ENCODE results near the gene OR8D1.

Gene OR8D1

GRCh38 chr11:124313849-124314248 lies at the start of gene OR8D1:
OR8D1 (minus strand) TSS chr11:124313949; CDS start chr11:124310766, 3,183 bp downstream.
- CTCF ChIA-PET = no interaction called here
- H3K27ac Mint-ChIP-seq = no peak within 1 kb of the TSS
- no peaks in the 10 kb centered on the region for H3K27me3 Mint-ChIP-seq

GRCh38 chr11:124359566-124359965 lies 45.8 kb upstream of the OR8D1 start:
- Mint-ChIP-seq H3K27me3 (no peaks in the 10 kb centered on the region), H3K36me3 (no peaks in the 10 kb centered on the region), H3K4me3 (no peak overlapping the region), H3K27ac (no peak overlapping the region), H3K9me3 (no peaks in the 10 kb centered on the region), H3K4me1 (no peaks in the 10 kb centered on the region)
- DNase-seq = no peak
- CTCF ChIA-PET = no interaction called here

More at GRCh38 chr11:124313849-124314248, at the start of gene OR8D1:
- Mint-ChIP-seq H3K4me1 (no peaks in the 10 kb centered on the region), H3K36me3 (no peaks in the 10 kb centered on the region), H3K9me3 (no peaks in the 10 kb centered on the region), H3K4me3 (no peak within 1 kb of the TSS)
- no peak for DNase-seq

- H3K9me3 Mint-ChIP-seq = no peaks in the 10 kb centered on the region
- no peak overlapping the region for H3K27ac Mint-ChIP-seq
- no peak for DNase-seq
- no peaks in the 10 kb centered on the region for H3K36me3 Mint-ChIP-seq
- H3K4me3 Mint-ChIP-seq = no peak overlapping the region
- no peaks in the 10 kb centered on the region for H3K27me3 Mint-ChIP-seq
- no peaks in the 10 kb centered on the region for H3K4me1 Mint-ChIP-seq
- CTCF ChIA-PET = no interaction called here
These were observed 32.7 kb upstream of the OR8D1 start for GRCh38 chr11:124346311-124346955.

GRCh38 chr11:124344346-124344745 lies 30.6 kb upstream of the OR8D1 start:
- no peaks in the 10 kb centered on the region for H3K36me3 Mint-ChIP-seq

GRCh38 chr11:124340142-124340447 lies 26.3 kb upstream of the OR8D1 start:
- Mint-ChIP-seq H3K9me3 (no peaks in the 10 kb centered on the region), H3K27ac (no peak overlapping the region), H3K4me3 (no peak overlapping the region), H3K36me3 (no peaks in the 10 kb centered on the region), H3K4me1 (no peaks in the 10 kb centered on the region), H3K27me3 (no peaks in the 10 kb centered on the region)
- CTCF ChIA-PET = no interaction called here
- no peak for DNase-seq

More at GRCh38 chr11:124344346-124344745, 30.6 kb upstream of the OR8D1 start:
- Mint-ChIP-seq H3K27ac (no peak overlapping the region), H3K4me1 (no peaks in the 10 kb centered on the region), H3K9me3 (no peaks in the 10 kb centered on the region), H3K4me3 (no peak overlapping the region), H3K27me3 (no peaks in the 10 kb centered on the region)
- CTCF ChIA-PET = no interaction called here
- no peak for DNase-seq

- Mint-ChIP-seq H3K27me3 (no peaks in the 10 kb centered on the region), H3K4me3 (no peak overlapping the region), H3K9me3 (no peaks in the 10 kb centered on the region), H3K27ac (no peak overlapping the region), H3K4me1 (no peaks in the 10 kb centered on the region), H3K36me3 (no peaks in the 10 kb centered on the region)
- CTCF ChIA-PET = no interaction called here
- no peak for DNase-seq
These were observed 25.8 kb upstream of the OR8D1 start for GRCh38 chr11:124339396-124340141.

GRCh38 chr11:124331873-124332272 lies 18.1 kb upstream of the OR8D1 start:
- H3K36me3 Mint-ChIP-seq = no peaks in the 10 kb centered on the region

GRCh38 chr11:124329787-124330478 lies 16.2 kb upstream of the OR8D1 start:
- DNase-seq = no peak
- Mint-ChIP-seq H3K4me3 (no peak overlapping the region), H3K4me1 (peaks cover 4% of the 10 kb centered on the region), H3K27me3 (no peaks in the 10 kb centered on the region), H3K9me3 (no peaks in the 10 kb centered on the region), H3K27ac (no peak overlapping the region), H3K36me3 (no peaks in the 10 kb centered on the region)
- CTCF ChIA-PET = interaction anchor here (0.7 to 0.8 kb wide), 2 partner anchors 154 to 261 kb away, joined by 3 read pairs; no protein-coding TSS in a partner anchor

More at GRCh38 chr11:124331873-124332272, 18.1 kb upstream of the OR8D1 start:
- Mint-ChIP-seq H3K4me1 (peaks cover 4% of the 10 kb centered on the region), H3K27me3 (no peaks in the 10 kb centered on the region), H3K9me3 (no peaks in the 10 kb centered on the region), H3K4me3 (no peak overlapping the region), H3K27ac (no peak overlapping the region)
- no peak for DNase-seq
- CTCF ChIA-PET = no interaction called here

- H3K4me1 Mint-ChIP-seq = peaks cover 4% of the 10 kb centered on the region
- no peak overlapping the region for H3K27ac Mint-ChIP-seq
- DNase-seq = no peak
- H3K27me3 Mint-ChIP-seq = no peaks in the 10 kb centered on the region
- no peaks in the 10 kb centered on the region for H3K36me3 Mint-ChIP-seq
- no peak overlapping the region for H3K4me3 Mint-ChIP-seq
- H3K9me3 Mint-ChIP-seq = no peaks in the 10 kb centered on the region
- CTCF ChIA-PET = no interaction called here
These were observed 14.0 kb upstream of the OR8D1 start for GRCh38 chr11:124327775-124328174.

GRCh38 chr11:124322356-124322755 lies 8.6 kb upstream of the OR8D1 start:
- no peaks in the 10 kb centered on the region for H3K36me3 Mint-ChIP-seq
- CTCF ChIA-PET = no interaction called here
- no peaks in the 10 kb centered on the region for H3K4me1 Mint-ChIP-seq
- H3K27ac Mint-ChIP-seq = no peak overlapping the region
- no peak overlapping the region for H3K4me3 Mint-ChIP-seq
- no peaks in the 10 kb centered on the region for H3K27me3 Mint-ChIP-seq
- no peak for DNase-seq
- no peaks in the 10 kb centered on the region for H3K9me3 Mint-ChIP-seq

GRCh38 chr11:124320097-124320496 lies 6.3 kb upstream of the OR8D1 start, which contains the start of gene OR8D2:
OR8D2 (minus strand) TSS chr11:124320197; CDS start chr11:124320197, 0 bp downstream.
- no peaks in the 10 kb centered on the region for H3K9me3 Mint-ChIP-seq
- no peaks in the 10 kb centered on the region for H3K27me3 Mint-ChIP-seq
- H3K4me1 Mint-ChIP-seq = no peaks in the 10 kb centered on the region
- H3K4me3 Mint-ChIP-seq = no peak within 1 kb of the TSS
- CTCF ChIA-PET = no interaction called here
- no peak within 1 kb of the TSS for H3K27ac Mint-ChIP-seq
- no peak for DNase-seq
- H3K36me3 Mint-ChIP-seq = no peaks in the 10 kb centered on the region

- Mint-ChIP-seq H3K9me3 (no peaks in the 10 kb centered on the region), H3K27me3 (no peaks in the 10 kb centered on the region), H3K36me3 (no peaks in the 10 kb centered on the region), H3K4me1 (no peaks in the 10 kb centered on the region), H3K27ac (no peak overlapping the region), H3K4me3 (no peak overlapping the region)
- DNase-seq = no peak
- CTCF ChIA-PET = no interaction called here
These were observed 1.3 kb upstream of the OR8D1 start for GRCh38 chr11:124315052-124315451.

GRCh38 chr11:124313131-124313530 lies 618 bp downstream of the OR8D1 start:
- CTCF ChIA-PET = no interaction called here

GRCh38 chr11:124311670-124312069 lies 2.1 kb downstream of the OR8D1 start:
- Mint-ChIP-seq H3K27ac (no peak overlapping the region), H3K27me3 (no peaks in the 10 kb centered on the region), H3K36me3 (no peaks in the 10 kb centered on the region), H3K4me3 (no peak overlapping the region), H3K4me1 (no peaks in the 10 kb centered on the region), H3K9me3 (no peaks in the 10 kb centered on the region)
- CTCF ChIA-PET = no interaction called here
- no peak for DNase-seq

More at GRCh38 chr11:124313131-124313530, 618 bp downstream of the OR8D1 start:
- Mint-ChIP-seq H3K27ac (no peak overlapping the region), H3K36me3 (no peaks in the 10 kb centered on the region), H3K9me3 (no peaks in the 10 kb centered on the region), H3K4me3 (no peak overlapping the region), H3K27me3 (no peaks in the 10 kb centered on the region), H3K4me1 (no peaks in the 10 kb centered on the region)
- DNase-seq = no peak

GRCh38 chr11:124311269-124311668 lies 2.5 kb downstream of the OR8D1 start:
- H3K36me3 Mint-ChIP-seq = no peaks in the 10 kb centered on the region
- no peaks in the 10 kb centered on the region for H3K27me3 Mint-ChIP-seq
- H3K27ac Mint-ChIP-seq = no peak overlapping the region
- H3K4me1 Mint-ChIP-seq = no peaks in the 10 kb centered on the region
- H3K9me3 Mint-ChIP-seq = no peaks in the 10 kb centered on the region
- CTCF ChIA-PET = no interaction called here
- DNase-seq = no peak
- H3K4me3 Mint-ChIP-seq = no peak overlapping the region

All from activated naive CD4-positive, alpha-beta T cell treated with anti-CD3 and anti-CD28 coated beads, Interleukin-2, amount 10 ng/mL, durations not matched to agents 7 days and 5 days (primary cell).